ENCODE results near the gene SLFN5. TPM values are rescaled to one million over a fixed set of nuclear protein-coding genes. Genes with fewer than 3 reads are reported as not detected.
"Not testable (repeated sequence)": the region's sequence is repeated elsewhere in the genome, so short reads cannot be mapped to it uniquely, and the experiment has no call there.

SLFN5 gene
- total and polyA plus RNA-seq, 8 donors, result 0.58 to 59.5 (median 10.9) TPM

- intact Hi-C loops (cut with DNase I; ENCODE audit: low total_unique reads), result no loop called here
- H3K36me3 ChIP-seq, result peaks cover 39 to 73% (median 67%) of the 10 kb centered on the region in 4 donors
- H3K27ac ChIP-seq, result no peak overlapping the region
- H3K27me3 ChIP-seq, result no peaks in the 10 kb centered on the region
- H3K4me3 ChIP-seq, result no peak overlapping the region
- no peak for DNase-seq
- WGBS, 5 donors, result 86 to 89% (median 88%) methylated on average over 11 of the region's 11 CpGs
- no peak for TF ChIP-seq POLR2AphosphoS5 (IDR thresholded peaks at IDR 0.05)
- no peaks in the 10 kb centered on the region for H3K9me3 ChIP-seq
- H3K4me1 ChIP-seq, result no peaks in the 10 kb centered on the region
These were observed 22.8 kb downstream of the SLFN5 start for GRCh38 chr17:35265566-35266141.

- WGBS, 5 donors, result 63 to 94% (median 75%) methylated on average over 8 to 13 of the region's 13 CpGs
- H3K27ac ChIP-seq; H3K4me3 ChIP-seq; H3K9me3 ChIP-seq; H3K27me3 ChIP-seq; H3K36me3 ChIP-seq; intact Hi-C loops (cut with DNase I; ENCODE audit: low total_unique reads); DNase-seq; H3K4me1 ChIP-seq: not testable (repeated sequence)
These were observed 31.5 kb downstream of the SLFN5 start for GRCh38 chr17:35274167-35275066.

GRCh38 chr17:35278454-35278853 lies 35.6 kb downstream of the SLFN5 start:
- H3K27ac ChIP-seq; H3K27me3 ChIP-seq; H3K4me1 ChIP-seq; intact Hi-C loops (cut with DNase I; ENCODE audit: low total_unique reads); H3K36me3 ChIP-seq; DNase-seq; H3K9me3 ChIP-seq; H3K4me3 ChIP-seq: not testable (repeated sequence)
- WGBS, 5 donors, result 61 to 87% (median 66%) methylated on average over 6 of the region's 6 CpGs

GRCh38 chr17:35278876-35279275 lies 36.0 kb downstream of the SLFN5 start:
- whole genome bisulfite sequencing, 5 donors, result 95 to 97% (median 96%) methylated on average over 16 to 29 of the region's 29 CpGs
- H3K4me3 ChIP-seq; H3K27me3 ChIP-seq; H3K36me3 ChIP-seq; H3K27ac ChIP-seq; DNase-seq; intact Hi-C loops (cut with DNase I; ENCODE audit: low total_unique reads); H3K9me3 ChIP-seq; H3K4me1 ChIP-seq: not testable (repeated sequence)

GRCh38 chr17:35283767-35284166 lies 40.9 kb downstream of the SLFN5 start:
- H3K36me3 ChIP-seq, result no peaks in the 10 kb centered on the region
- H3K27me3 ChIP-seq, result no peaks in the 10 kb centered on the region
- no peaks in the 10 kb centered on the region for H3K4me1 ChIP-seq
- H3K9me3 ChIP-seq, result peaks cover 0 to 3% (median 0%) of the 10 kb centered on the region in 4 donors
- DNase-seq, result no peak
- TF ChIP-seq POLR2AphosphoS5 (IDR thresholded peaks at IDR 0.05), result no peak
- TF ChIP-seq POLR2A (IDR thresholded peaks at IDR 0.05), result no peak
- no peak for TF ChIP-seq CTCF (IDR thresholded peaks at IDR 0.05)
- TF ChIP-seq EP300 (IDR thresholded peaks at IDR 0.05), result no peak
- no peak overlapping the region for H3K27ac ChIP-seq
- intact Hi-C loops (cut with DNase I; ENCODE audit: low total_unique reads), result no loop called here
- H3K4me3 ChIP-seq, result no peak overlapping the region

- H3K27ac ChIP-seq, result no peak overlapping the region
- no peak for DNase-seq
- TF ChIP-seq CTCF (IDR thresholded peaks at IDR 0.05) (no peak), POLR2AphosphoS5 (IDR thresholded peaks at IDR 0.05) (no peak), EP300 (IDR thresholded peaks at IDR 0.05) (no peak), POLR2A (IDR thresholded peaks at IDR 0.05) (no peak)
- no peaks in the 10 kb centered on the region for H3K9me3 ChIP-seq
- no peak overlapping the region for H3K4me3 ChIP-seq
- H3K27me3 ChIP-seq, result no peaks in the 10 kb centered on the region
- WGBS, 5 donors, result 78 to 93% (median 90%) methylated on average over 2 of the region's 2 CpGs
- intact Hi-C loops (cut with DNase I; ENCODE audit: low total_unique reads), result no loop called here
- H3K36me3 ChIP-seq, result no peaks in the 10 kb centered on the region
- H3K4me1 ChIP-seq, result no peaks in the 10 kb centered on the region
These were observed 42.1 kb downstream of the SLFN5 start for GRCh38 chr17:35284955-35285354.

All from stomach (tissue), 9 donors.